Thyroid gland (tissue), 4 donors: ENCODE measurements around the gene TPRX2.

ENCODE experiments used
- CTCF ChIP-seq, 6 experiments: fragments of 200-600 bp in 3 of 6; fragments of 450-650 bp in 3 of 6; sonication (generic) in 3 of 6; IDR thresholded peaks; one replicate each; pipeline ENCODE4 v1.5.1; 2016 to 2019; ENCODE audit warnings: antibody characterized with exemption in 6 of 6, mild to moderate bottlenecking in 2 of 6, inconsistent platforms in 1 of 6, moderate library complexity in 1 of 6
- POLR2A ChIP-seq, 2 donors: fragments of 450-650 bp; IDR thresholded peaks; one replicate each; pipeline ENCODE4 v1.6.1; 2017; ENCODE audit warnings: antibody characterized with exemption in 2 of 2, mild to moderate bottlenecking in 2 of 2, moderate library complexity in 1 of 2

DNA sequence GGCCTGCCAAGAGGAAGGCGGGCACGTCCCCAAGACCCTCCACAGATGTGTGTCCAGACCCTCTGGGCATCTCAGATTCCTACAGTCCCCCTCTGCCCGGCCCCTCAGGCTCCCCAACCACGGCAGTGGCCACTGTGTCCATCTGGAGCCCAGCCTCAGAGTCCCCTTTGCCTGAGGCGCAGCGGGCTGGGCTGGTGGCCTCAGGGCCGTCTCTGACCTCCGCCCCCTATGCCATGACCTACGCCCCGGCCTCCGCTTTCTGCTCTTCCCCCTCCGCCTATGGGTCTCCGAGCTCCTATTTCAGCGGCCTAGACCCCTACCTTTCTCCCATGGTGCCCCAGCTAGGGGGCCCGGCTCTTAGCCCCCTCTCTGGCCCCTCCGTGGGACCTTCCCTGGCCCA, 19.6 kb upstream of the TPRX2 start:
- TF ChIP-seq POLR2A (IDR thresholded peaks at IDR 0.05) (no peak), CTCF (IDR thresholded peaks at IDR 0.05) (no peak)
